GM12873 (cell line): ENCODE data around the gene ANKS1A.

Source experiments
- TF ChIP-seq, protein P1 (sequence below): IDR thresholded peaks from 2 replicates; pipeline ENCODE4 v1.5.1; 2012; ENCODE audit warnings: low read depth, mild to moderate bottlenecking, moderate library complexity, low read length, control low read depth; ENCODE audit not compliant: insufficient read depth; ENCODE audit errors: missing control alignments

The ANKS1A gene

DNA sequence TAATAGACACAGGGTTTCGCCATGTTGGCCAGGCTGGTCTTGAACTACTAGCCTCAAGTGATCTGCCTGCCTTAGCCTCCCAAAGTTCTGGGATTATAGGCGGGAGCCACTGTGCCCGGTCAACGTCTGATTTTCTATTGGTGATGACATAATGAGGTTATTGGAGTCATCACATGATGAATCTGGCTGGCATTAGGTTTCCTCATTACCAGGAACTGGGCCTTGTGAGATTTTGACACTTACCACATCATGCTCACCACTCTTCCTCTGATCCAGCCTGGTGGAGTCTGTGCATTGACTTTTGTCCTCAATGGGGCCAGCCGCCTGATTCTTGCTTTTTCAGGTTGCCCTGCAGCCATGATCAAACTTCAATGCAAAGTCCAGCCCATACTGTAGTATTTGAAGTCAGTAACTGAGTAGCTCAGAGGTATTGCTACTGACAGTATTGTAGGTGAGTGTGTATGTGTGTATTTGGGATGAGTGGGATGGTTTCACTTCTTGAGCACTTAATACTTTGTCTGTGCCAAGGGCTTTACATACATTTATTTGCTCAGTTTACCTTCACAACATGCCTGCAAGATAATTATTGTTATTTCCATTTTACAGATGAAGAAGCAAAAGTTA lies 16.0 kb downstream of the ANKS1A start:
- TF ChIP-seq, protein P1, sequence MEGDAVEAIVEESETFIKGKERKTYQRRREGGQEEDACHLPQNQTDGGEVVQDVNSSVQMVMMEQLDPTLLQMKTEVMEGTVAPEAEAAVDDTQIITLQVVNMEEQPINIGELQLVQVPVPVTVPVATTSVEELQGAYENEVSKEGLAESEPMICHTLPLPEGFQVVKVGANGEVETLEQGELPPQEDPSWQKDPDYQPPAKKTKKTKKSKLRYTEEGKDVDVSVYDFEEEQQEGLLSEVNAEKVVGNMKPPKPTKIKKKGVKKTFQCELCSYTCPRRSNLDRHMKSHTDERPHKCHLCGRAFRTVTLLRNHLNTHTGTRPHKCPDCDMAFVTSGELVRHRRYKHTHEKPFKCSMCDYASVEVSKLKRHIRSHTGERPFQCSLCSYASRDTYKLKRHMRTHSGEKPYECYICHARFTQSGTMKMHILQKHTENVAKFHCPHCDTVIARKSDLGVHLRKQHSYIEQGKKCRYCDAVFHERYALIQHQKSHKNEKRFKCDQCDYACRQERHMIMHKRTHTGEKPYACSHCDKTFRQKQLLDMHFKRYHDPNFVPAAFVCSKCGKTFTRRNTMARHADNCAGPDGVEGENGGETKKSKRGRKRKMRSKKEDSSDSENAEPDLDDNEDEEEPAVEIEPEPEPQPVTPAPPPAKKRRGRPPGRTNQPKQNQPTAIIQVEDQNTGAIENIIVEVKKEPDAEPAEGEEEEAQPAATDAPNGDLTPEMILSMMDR, result no peak

- TF ChIP-seq, protein P1, result no peak
These were observed 17.8 kb downstream of the ANKS1A start for GRCh38 chr6:34906826-34907225.

- TF ChIP-seq, protein P1, result no peak
These were observed 19.1 kb downstream of the ANKS1A start for GRCh38 chr6:34908194-34908593.

DNA sequence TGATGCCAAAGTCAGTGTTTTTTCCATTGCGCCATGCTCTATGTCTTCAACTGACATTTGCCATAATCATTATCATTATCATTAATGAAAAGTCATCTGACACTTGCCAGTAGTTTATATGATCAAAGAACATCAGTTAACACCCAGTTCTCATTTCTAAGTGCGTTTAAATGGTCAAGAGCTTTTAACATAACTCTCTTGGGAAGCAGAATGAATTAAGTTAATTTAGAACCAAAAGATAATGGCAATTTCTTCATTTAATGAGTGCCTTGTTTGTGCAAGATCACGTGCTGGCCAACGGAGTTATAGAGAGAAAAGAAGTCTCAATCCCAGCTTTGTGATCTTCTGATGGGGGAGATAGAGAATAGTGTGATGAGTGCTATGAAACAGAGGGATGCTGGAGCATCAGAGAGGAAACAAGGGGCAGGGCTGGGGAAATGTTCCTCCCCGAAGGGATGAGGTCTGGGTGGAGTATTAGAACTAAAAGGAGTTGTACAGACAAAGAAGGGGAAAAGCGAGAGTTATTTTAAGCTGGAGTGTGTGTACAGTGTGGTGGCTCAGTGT lies 20.3 kb downstream of the ANKS1A start:
- TF ChIP-seq, protein P1, result no peak

- TF ChIP-seq, protein P1, result no peak
These were observed 22.8 kb downstream of the ANKS1A start for GRCh38 chr6:34911822-34912221.

- TF ChIP-seq, protein P1, result no peak
These were observed 23.8 kb downstream of the ANKS1A start for GRCh38 chr6:34912715-34913464.

GRCh38 chr6:34914358-34914757 lies 25.3 kb downstream of the ANKS1A start:
- TF ChIP-seq, protein P1, result no peak
